Measurements from ENCODE around the gene LAMP1.

Gene LAMP1

GRCh38 chr13:113274721-113275120 is 22.3 kb upstream of the LAMP1 start:
- no peak for TF ChIP-seq JUND (IDR thresholded peaks at IDR 0.05; ENCODE audit: low read depth)
- in situ Hi-C loops (cut with HindIII; ENCODE audit: low pct_unique_long_range_greater_than_20kb, low sequenced_read_pairs) = no loop called here
- DNase-seq (ENCODE audit: low read depth in 1 of 2, low spot score in 1 of 2) = no peak

- peak in 1 of 2 experiments; percentile 62 for DNase-seq (ENCODE audit: low read depth in 1 of 2, low spot score in 1 of 2)
- in situ Hi-C loops (cut with HindIII; ENCODE audit: low pct_unique_long_range_greater_than_20kb, low sequenced_read_pairs) = no loop called here
- no peak for TF ChIP-seq JUND (IDR thresholded peaks at IDR 0.05; ENCODE audit: low read depth)
Measured at GRCh38 chr13:113275387-113275786, 21.7 kb upstream of the LAMP1 start.

- no peak for TF ChIP-seq JUND (IDR thresholded peaks at IDR 0.05; ENCODE audit: low read depth)
- in situ Hi-C loops (cut with HindIII; ENCODE audit: low pct_unique_long_range_greater_than_20kb, low sequenced_read_pairs) = no loop called here
Measured at GRCh38 chr13:113280126-113280525, 16.9 kb upstream of the LAMP1 start.

GRCh38 chr13:113283904-113284303 is 13.1 kb upstream of the LAMP1 start:
- DNase-seq (ENCODE audit: low read depth in 1 of 2, low spot score in 1 of 2) = no peak
- in situ Hi-C loops (cut with HindIII; ENCODE audit: low pct_unique_long_range_greater_than_20kb, low sequenced_read_pairs) = no loop called here
- TF ChIP-seq JUND (IDR thresholded peaks at IDR 0.05; ENCODE audit: low read depth) = no peak

More at GRCh38 chr13:113280126-113280525, 16.9 kb upstream of the LAMP1 start:
- DNase-seq (ENCODE audit: low read depth in 1 of 2, low spot score in 1 of 2) = no peak

GRCh38 chr13:113288880-113289279 is 8.2 kb upstream of the LAMP1 start:
- no peak for DNase-seq (ENCODE audit: low read depth in 1 of 2, low spot score in 1 of 2)
- in situ Hi-C loops (cut with HindIII; ENCODE audit: low pct_unique_long_range_greater_than_20kb, low sequenced_read_pairs) = no loop called here
- TF ChIP-seq JUND (IDR thresholded peaks at IDR 0.05; ENCODE audit: low read depth) = no peak

- no peak for TF ChIP-seq JUND (IDR thresholded peaks at IDR 0.05; ENCODE audit: low read depth)
- no peak for DNase-seq (ENCODE audit: low read depth in 1 of 2, low spot score in 1 of 2)
- in situ Hi-C loops (cut with HindIII; ENCODE audit: low pct_unique_long_range_greater_than_20kb, low sequenced_read_pairs) = no loop called here
Measured at GRCh38 chr13:113291129-113291528, 5.9 kb upstream of the LAMP1 start.

GRCh38 chr13:113292021-113292862 is 4.8 kb upstream of the LAMP1 start:
- in situ Hi-C loops (cut with HindIII; ENCODE audit: low pct_unique_long_range_greater_than_20kb, low sequenced_read_pairs) = no loop called here
- no peak for TF ChIP-seq JUND (IDR thresholded peaks at IDR 0.05; ENCODE audit: low read depth)
- peak; percentile 37 to 56 for DNase-seq (ENCODE audit: low read depth in 1 of 2, low spot score in 1 of 2)

GRCh38 chr13:113293686-113294085 is 3.4 kb upstream of the LAMP1 start:
- no peak for TF ChIP-seq JUND (IDR thresholded peaks at IDR 0.05; ENCODE audit: low read depth)
- in situ Hi-C loops (cut with HindIII; ENCODE audit: low pct_unique_long_range_greater_than_20kb, low sequenced_read_pairs) = no loop called here
- DNase-seq (ENCODE audit: low read depth in 1 of 2, low spot score in 1 of 2) = no peak

GRCh38 chr13:113295776-113296175 is 1.3 kb upstream of the LAMP1 start:
- no peak for DNase-seq (ENCODE audit: low read depth in 1 of 2, low spot score in 1 of 2)
- in situ Hi-C loops (cut with HindIII; ENCODE audit: low pct_unique_long_range_greater_than_20kb, low sequenced_read_pairs) = no loop called here
- no peak for TF ChIP-seq JUND (IDR thresholded peaks at IDR 0.05; ENCODE audit: low read depth)

- no peak for DNase-seq (ENCODE audit: low read depth in 1 of 2, low spot score in 1 of 2)
- in situ Hi-C loops (cut with HindIII; ENCODE audit: low pct_unique_long_range_greater_than_20kb, low sequenced_read_pairs) = no loop called here
- no peak for TF ChIP-seq JUND (IDR thresholded peaks at IDR 0.05; ENCODE audit: low read depth)
Measured at GRCh38 chr13:113297370-113298042, 467 bp downstream of the LAMP1 start.

GRCh38 chr13:113298043-113298945 is 1.3 kb downstream of the LAMP1 start:
- in situ Hi-C loops (cut with HindIII; ENCODE audit: low pct_unique_long_range_greater_than_20kb, low sequenced_read_pairs) = no loop called here
- no peak for TF ChIP-seq JUND (IDR thresholded peaks at IDR 0.05; ENCODE audit: low read depth)
- no peak for DNase-seq (ENCODE audit: low read depth in 1 of 2, low spot score in 1 of 2)

- no peak for TF ChIP-seq JUND (IDR thresholded peaks at IDR 0.05; ENCODE audit: low read depth)
- no peak for DNase-seq (ENCODE audit: low read depth in 1 of 2, low spot score in 1 of 2)
- in situ Hi-C loops (cut with HindIII; ENCODE audit: low pct_unique_long_range_greater_than_20kb, low sequenced_read_pairs) = no loop called here
Measured at GRCh38 chr13:113299951-113300350, 2.9 kb downstream of the LAMP1 start.

All from T47D (cell line).